Neural progenitor cell (in vitro differentiated cells): ENCODE data around the gene ERC2. TPM values are rescaled to one million over a fixed set of nuclear protein-coding genes. Genes with fewer than 3 reads are reported as not detected.

Experiments used
- DNase-seq: peaks from one replicate; pipeline ENCODE4 v3.0.0-alpha.2; 2016; ENCODE audit warnings: low spot score
- H2AFZ ChIP-seq: fragments of 200-600 bp; sonication (generic); replicated peaks from 2 replicates; pipeline ENCODE4 v1.6.1; 2016; ENCODE audit warnings: antibody characterized with exemption
- H3F3A ChIP-seq: fragments of 200-600 bp; sonication (generic); 2 replicates; pipeline ENCODE4 v1.6.1; 2016; ENCODE audit warnings: antibody characterized with exemption, low read depth
- H3K27ac ChIP-seq: fragments of 200-600 bp; sonication (generic); 2 replicates; pipeline ENCODE4 v1.5.1; 2016; ENCODE audit warnings: mild to moderate bottlenecking
- H3K27me3 ChIP-seq: fragments of 200-600 bp; sonication (generic); 2 replicates; pipeline ENCODE4 v1.6.1; 2016; ENCODE audit warnings: mild to moderate bottlenecking, moderate library complexity
- H3K36me3 ChIP-seq: fragments of 200-600 bp; sonication (generic); 2 replicates; pipeline ENCODE4 v1.5.1; 2016
- H3K4me1 ChIP-seq: fragments of 200-600 bp; sonication (generic); 2 replicates; pipeline ENCODE4 v1.6.1; 2016; ENCODE audit warnings: mixed run types
- H3K4me2 ChIP-seq: fragments of 200-600 bp; sonication (generic); 2 replicates; pipeline ENCODE4 v1.6.1; 2016
- H3K4me3 ChIP-seq: fragments of 200-600 bp; sonication (generic); 2 replicates; pipeline ENCODE4 v1.5.1; 2016
- H3K79me2 ChIP-seq: fragments of 200-600 bp; sonication (generic); 2 replicates; pipeline ENCODE4 v1.6.1; 2016; ENCODE audit warnings: low read depth
- H3K9ac ChIP-seq: fragments of 200-600 bp; sonication (generic); 2 replicates; pipeline ENCODE4 v1.6.1; 2016
- H3K9me3 ChIP-seq: fragments of 200-600 bp; sonication (generic); 2 replicates; pipeline ENCODE4 v1.5.1; 2016; ENCODE audit warnings: low read depth
- H4K20me1 ChIP-seq: fragments of 200-600 bp; sonication (generic); 2 replicates; pipeline ENCODE4 v1.6.1; 2016; ENCODE audit warnings: low read depth
- H3K27ac Mint-ChIP-seq: 3 replicates; pipeline ENCODE4 v1.8.0; 2021; ENCODE audit warnings: mixed read lengths
- H3K27me3 Mint-ChIP-seq: 2 replicates; pipeline ENCODE4 v1.8.0; 2022; ENCODE audit warnings: low read depth, mild to moderate bottlenecking, inconsistent platforms, moderate library complexity, mixed read lengths; ENCODE audit not compliant: insufficient read depth
- H3K36me3 Mint-ChIP-seq: 3 replicates; pipeline ENCODE4 v1.8.0; 2021; ENCODE audit warnings: mixed read lengths
- H3K4me1 Mint-ChIP-seq: 3 replicates; pipeline ENCODE4 v1.8.0; 2021; ENCODE audit warnings: mixed read lengths
- H3K4me3 Mint-ChIP-seq: 3 replicates; pipeline ENCODE4 v1.8.0; 2021; ENCODE audit warnings: mild to moderate bottlenecking, moderate library complexity, mixed read lengths
- H3K9me3 Mint-ChIP-seq: 3 replicates; pipeline ENCODE4 v1.8.0; 2020; ENCODE audit warnings: mixed read lengths
- CTCF ChIP-seq: fragments of 200-600 bp; sonication (generic); IDR thresholded peaks from 2 replicates; pipeline ENCODE4 v1.5.1; 2017; ENCODE audit warnings: antibody characterized with exemption, mild to moderate bottlenecking
- EZH2 ChIP-seq: fragments of 200-600 bp; sonication (generic); IDR thresholded peaks from 2 replicates; pipeline ENCODE4 v1.6.1; 2017; ENCODE audit warnings: antibody characterized with exemption, mild to moderate bottlenecking, moderate library complexity
- EZH2phosphoT487 ChIP-seq: fragments of 200-600 bp; sonication (generic); IDR thresholded peaks from 2 replicates; pipeline ENCODE4 v1.6.1; 2017; ENCODE audit warnings: antibody characterized with exemption
- total RNA-seq: library from RNA; depleted of rRNA; stranded (reverse); fragments of >200 nt; gene quantifications from 2 replicates; pipeline ENCODE4 v1.2.3, GENCODE V29; 2015; ENCODE audit warnings: low replicate concordance

The ERC2 gene
- total RNA-seq, 1 donor from 2014 or later: 24.8 TPM

GRCh38 chr3:56081246-56081645 is 387.0 kb downstream of the ERC2 start:
- H3K4me3 Mint-ChIP-seq: no peak overlapping the region
- Histone ChIP-seq H3K4me1 (no peaks in the 10 kb centered on the region), H2AFZ (no peak overlapping the region), H3K4me3 (no peak overlapping the region), H3K27me3 (no peaks in the 10 kb centered on the region), H3K4me2 (no peak overlapping the region), H3K79me2 (no peaks in the 10 kb centered on the region), H3K9ac (no peak overlapping the region), H3K9me3 (no peaks in the 10 kb centered on the region), H4K20me1 (no peaks in the 10 kb centered on the region), H3K27ac (no peak overlapping the region), H3F3A (no peaks in the 10 kb centered on the region), H3K36me3 (no peaks in the 10 kb centered on the region)
- H3K36me3 Mint-ChIP-seq: no peaks in the 10 kb centered on the region
- H3K27ac Mint-ChIP-seq: no peak overlapping the region
- DNase-seq: no peak
- TF ChIP-seq EZH2phosphoT487 (no peak), CTCF (no peak), EZH2 (no peak)
- H3K4me1 Mint-ChIP-seq: peaks cover 7% of the 10 kb centered on the region
- H3K27me3 Mint-ChIP-seq: no peaks in the 10 kb centered on the region
- no peaks in the 10 kb centered on the region for H3K9me3 Mint-ChIP-seq

GRCh38 chr3:56076746-56077145 is 391.5 kb downstream of the ERC2 start:
- no peak overlapping the region for H3K4me3 ChIP-seq
- no peaks in the 10 kb centered on the region for H3K27me3 Mint-ChIP-seq
- H3K4me1 Mint-ChIP-seq: peaks cover 7% of the 10 kb centered on the region
- H3F3A ChIP-seq: no peaks in the 10 kb centered on the region
- TF ChIP-seq EZH2 (no peak), CTCF (no peak), EZH2phosphoT487 (no peak)
- no peak overlapping the region for H2AFZ ChIP-seq
- H3K27ac Mint-ChIP-seq: no peak overlapping the region
- H4K20me1 ChIP-seq: no peaks in the 10 kb centered on the region
- H3K27me3 ChIP-seq: no peaks in the 10 kb centered on the region
- no peak overlapping the region for H3K27ac ChIP-seq
- H3K79me2 ChIP-seq: no peaks in the 10 kb centered on the region
- H3K9ac ChIP-seq: no peak overlapping the region
- H3K4me2 ChIP-seq: no peak overlapping the region
- no peaks in the 10 kb centered on the region for H3K36me3 Mint-ChIP-seq
- H3K4me1 ChIP-seq: no peaks in the 10 kb centered on the region
- H3K9me3 Mint-ChIP-seq: no peaks in the 10 kb centered on the region
- DNase-seq: no peak
- H3K36me3 ChIP-seq: no peaks in the 10 kb centered on the region
- H3K9me3 ChIP-seq: no peaks in the 10 kb centered on the region
- no peak overlapping the region for H3K4me3 Mint-ChIP-seq

GRCh38 chr3:56075089-56075488 is 393.2 kb downstream of the ERC2 start:
- Histone ChIP-seq H3K4me2 (no peak overlapping the region), H4K20me1 (no peaks in the 10 kb centered on the region), H3K4me3 (no peak overlapping the region), H3K36me3 (no peaks in the 10 kb centered on the region), H3K4me1 (no peaks in the 10 kb centered on the region), H3K27ac (no peak overlapping the region), H3K9me3 (no peaks in the 10 kb centered on the region), H3K27me3 (no peaks in the 10 kb centered on the region), H2AFZ (no peak overlapping the region), H3F3A (no peaks in the 10 kb centered on the region), H3K79me2 (no peaks in the 10 kb centered on the region), H3K9ac (no peak overlapping the region)
- Mint-ChIP-seq H3K4me1 (peaks cover 11% of the 10 kb centered on the region), H3K27ac (no peak overlapping the region), H3K4me3 (no peak overlapping the region), H3K9me3 (no peaks in the 10 kb centered on the region), H3K27me3 (peaks cover 2% of the 10 kb centered on the region), H3K36me3 (no peaks in the 10 kb centered on the region)
- TF ChIP-seq EZH2 (no peak), EZH2phosphoT487 (no peak), CTCF (no peak)
- DNase-seq: no peak
